ENCODE data around the gene LAT. TPM values are rescaled to one million over a fixed set of nuclear protein-coding genes. Genes with fewer than 3 reads are reported as not detected.

The LAT gene
- total and polyA plus RNA-seq, 2 of the 13 experiments (the other 11 are each of a cell fraction or from before 2014, with no cell fraction given) = 2.0 to 3.0 TPM

GRCh38 chr16:28974007-28974436 lies 10.8 kb upstream of the LAT start (continued):
- TF ChIP-seq KDM1A (CRISPR knock-in tag; IDR thresholded peaks at IDR 0.05) (peak; percentile 39; the same call in 1 of the 2 replicates), KDM6A (CRISPR knock-in tag; IDR thresholded peaks at IDR 0.05; ENCODE audit: low read depth) (0 out of 2 replicates have a peak, but pooled peaks have one; percentile 12), NFYC (CRISPR knock-in tag; IDR thresholded peaks at IDR 0.05) (no peak), NAIF1 (CRISPR knock-in tag; IDR thresholded peaks at IDR 0.05; ENCODE audit: borderline replicate concordance) (no peak), KLF6 (CRISPR knock-in tag; IDR thresholded peaks at IDR 0.05) (no peak; the same call in 1 of the 2 replicates), MAF1 (CRISPR knock-in tag; IDR thresholded peaks at IDR 0.05; ENCODE audit: borderline replicate concordance) (no peak), ZNF331 (CRISPR knock-in tag; IDR thresholded peaks at IDR 0.05) (no peak), ZBTB34 (CRISPR knock-in tag; IDR thresholded peaks at IDR 0.05) (no peak), TEAD3 (CRISPR knock-in tag; optimal IDR thresholded peaks at IDR 0.05; ENCODE audit: borderline replicate concordance) (peak; percentile 40), ZNF547 (CRISPR knock-in tag; IDR thresholded peaks at IDR 0.05) (no peak), SMAD1 (CRISPR knock-in tag; IDR thresholded peaks at IDR 0.05; ENCODE audit: borderline replicate concordance, low read depth) (peak; percentile 6; the same call in 1 of the 2 replicates), HES4 (CRISPR knock-in tag; IDR thresholded peaks at IDR 0.05; ENCODE audit: borderline replicate concordance) (no peak; the same call in 1 of the 2 replicates), PLRG1 (conservative IDR thresholded peaks at IDR 0.05) (no peak), MIER2 (CRISPR knock-in tag; IDR thresholded peaks at IDR 0.05) (no peak), ZNF510 (CRISPR knock-in tag; IDR thresholded peaks at IDR 0.05; ENCODE audit: low read depth) (0 out of 2 replicates have a peak, but pooled peaks have one; percentile 11), RORA (CRISPR knock-in tag; IDR thresholded peaks at IDR 0.05) (no peak), PRMT3 (CRISPR knock-in tag; IDR thresholded peaks at IDR 0.05; ENCODE audit: borderline replicate concordance, low read depth) (no peak), LCORL (IDR thresholded peaks at IDR 0.05) (no peak), LCORL (CRISPR knock-in tag; IDR thresholded peaks at IDR 0.05) (no peak), IRX3 (CRISPR knock-in tag; IDR thresholded peaks at IDR 0.05; ENCODE audit: borderline replicate concordance, low read depth) (no peak), ZNF232 (CRISPR knock-in tag; IDR thresholded peaks at IDR 0.05; ENCODE audit: borderline replicate concordance) (no peak), TBX3 (IDR thresholded peaks at IDR 0.05; ENCODE audit: borderline replicate concordance) (no peak), GFI1 (CRISPR knock-in tag; IDR thresholded peaks at IDR 0.05; ENCODE audit: borderline replicate concordance) (no peak), KDM3A (CRISPR knock-in tag; IDR thresholded peaks at IDR 0.05; ENCODE audit: low read depth) (no peak), ZNF776 (CRISPR knock-in tag; IDR thresholded peaks at IDR 0.05) (no peak), HOXA5 (CRISPR knock-in tag; IDR thresholded peaks at IDR 0.05) (no peak), PAXIP1 (CRISPR knock-in tag; conservative IDR thresholded peaks at IDR 0.05) (no peak), ZNF572 (CRISPR knock-in tag; IDR thresholded peaks at IDR 0.05) (no peak), MIER3 (CRISPR knock-in tag; IDR thresholded peaks at IDR 0.05; ENCODE audit: borderline replicate concordance) (no peak)

All from HepG2 (cell line).